HepG2 (cell line): ENCODE results near the gene NAA38. TPM values are rescaled to one million over a fixed set of nuclear protein-coding genes. Genes with fewer than 3 reads are reported as not detected.

Experiments used
- ATAC-seq: fragments of 200-7000 bp; cut with Tn5 transposase; 3 replicates; pipeline ENCODE4 v1.9.1; 2020; ENCODE audit warnings: mild to moderate bottlenecking, moderate library complexity
- BruUV-seq: library from RNA; stranded (reverse); fragments of 400-500 nt; replicated peaks from 2 replicates; lab custom pipeline; 2021; lab: Mats Ljungman, UMichigan
- CTCF ChIA-PET: fragments of 300-600 bp; formaldehyde crosslinking; extraction: SDS; loops from one replicate; lab custom pipeline; 2021; ENCODE audit warnings: low total read pairs, inconsistent platforms, low intra/inter-chr PET ratio; lab: Yijun Ruan, JAX
- POLR2A ChIA-PET: fragments of 350-600 bp; sonication (Branson Sonifier 250); formaldehyde crosslinking; loops from one replicate; lab custom pipeline; 2020; ENCODE audit warnings: antibody characterized with exemption, inconsistent platforms; lab: Yijun Ruan, JAX
- DNase-seq: peaks from one replicate; pipeline ENCODE4 v3.0.0-alpha.2; 2015; ENCODE audit warnings: low spot score
- FAIRE-seq: peaks from 3 replicates; lab custom pipeline; 2011; peaks lifted over from hg19 to GRCh38; lab: Jason Lieb, UNC
- H2AFZ ChIP-seq: one replicate; pipeline ENCODE4 v1.6.1; 2011; ENCODE audit warnings: low read length, inconsistent platforms
- H3K27ac ChIP-seq: fragments of 300-600 bp; 3 replicates; pipeline ENCODE4 v1.8.0; 2011; ENCODE audit warnings: mixed run types, mild to moderate bottlenecking, mixed read lengths, low read length, inconsistent platforms; ENCODE audit not compliant: insufficient read depth; ENCODE audit errors: extremely low read length
- H3K27me3 ChIP-seq, 2 experiments: fragments of 200-600 bp in 1 of 2; 2 replicates in 1 of 2; 3 replicates in 1 of 2; pipeline versions ENCODE4 v1.6.0 to v1.8.0; 2011; ENCODE audit warnings: low read length in 2 of 2, mild to moderate bottlenecking in 2 of 2, moderate library complexity in 2 of 2, inconsistent platforms in 1 of 2; ENCODE audit not compliant: insufficient read depth in 2 of 2, control insufficient read depth in 1 of 2
- H3K36me3 ChIP-seq, 2 experiments: fragments of 200-600 bp in 1 of 2; replicated peaks in 1 of 2; 2 replicates in 1 of 2; 3 replicates in 1 of 2; pipeline versions ENCODE4 v1.5.1 to v1.8.0; 2011; ENCODE audit warnings: low read length in 2 of 2, inconsistent platforms in 1 of 2; ENCODE audit not compliant: insufficient read depth in 2 of 2, control insufficient read depth in 1 of 2
- H3K4me1 ChIP-seq: 2 replicates; pipeline ENCODE4 v1.5.1; 2012; ENCODE audit warnings: low read length, inconsistent platforms; ENCODE audit not compliant: insufficient read depth
- H3K4me2 ChIP-seq: 2 replicates; pipeline ENCODE4 v1.6.0; 2011; ENCODE audit warnings: low read depth, low read length, inconsistent platforms
- H3K4me3 ChIP-seq, 3 experiments: fragments of 200-600 bp in 1 of 3; sonication (generic), shearing (Covaris generic) in 1 of 3; replicated peaks in 1 of 3; 2 replicates each; pipeline ENCODE4 v1.5.1; 2011 to 2016; ENCODE audit warnings: low read length in 3 of 3, inconsistent platforms in 2 of 3, low read depth in 2 of 3, mild to moderate bottlenecking in 2 of 3, control low read depth in 1 of 3, mixed read lengths in 1 of 3; ENCODE audit not compliant: insufficient read depth in 1 of 3
- H3K79me2 ChIP-seq: one replicate; pipeline ENCODE4 v1.6.1; 2011; ENCODE audit warnings: low read length, inconsistent platforms; ENCODE audit not compliant: insufficient read depth
- H3K9ac ChIP-seq: 2 replicates; pipeline ENCODE4 v1.6.0; 2011; ENCODE audit warnings: mild to moderate bottlenecking, low read depth, low read length, inconsistent platforms; ENCODE audit not compliant: insufficient read depth
- H3K9me3 ChIP-seq: 2 replicates; pipeline ENCODE4 v1.5.1; 2012; ENCODE audit warnings: mild to moderate bottlenecking, low read length
- H4K20me1 ChIP-seq: 2 replicates; pipeline ENCODE4 v1.6.0; 2011; ENCODE audit warnings: inconsistent platforms, mild to moderate bottlenecking, low read length, moderate library complexity; ENCODE audit not compliant: insufficient read depth
- ARNTL ChIP-seq: sonication (generic); formaldehyde crosslinking; IDR thresholded peaks from 2 replicates; pipeline ENCODE4 v1.4.0; 2020; ENCODE audit warnings: mild to moderate bottlenecking, missing genetic modification reagents
- ATF5 ChIP-seq: sonication (generic); formaldehyde crosslinking; IDR thresholded peaks from 2 replicates; pipeline ENCODE4 v1.4.0; 2020; ENCODE audit warnings: mild to moderate bottlenecking, low read depth, missing genetic modification reagents
- BRF2 ChIP-seq: sonication (generic); formaldehyde crosslinking; IDR thresholded peaks from 2 replicates; pipeline ENCODE4 v1.8.1; 2022; ENCODE audit warnings: mild to moderate bottlenecking, missing genetic modification reagents
- DNMT3B ChIP-seq: conservative IDR thresholded peaks from 2 replicates; pipeline ENCODE4 v1.6.1; 2016; ENCODE audit warnings: missing biosample characterization, control low read depth
- GABPA ChIP-seq, 2 experiments: IDR thresholded peaks; 2 replicates each; pipeline ENCODE4 v1.6.1; 2011 to 2016; ENCODE audit warnings: low read depth in 2 of 2, low read length in 1 of 2, missing biosample characterization in 1 of 2, missing genetic modification characterization in 1 of 2
- GFI1 ChIP-seq: sonication (generic); formaldehyde crosslinking; IDR thresholded peaks from 2 replicates; pipeline ENCODE4 v1.5.0; 2020; ENCODE audit warnings: missing genetic modification reagents, mild to moderate bottlenecking, borderline replicate concordance
- GLI4 ChIP-seq: sonication (generic); formaldehyde crosslinking; IDR thresholded peaks from 2 replicates; pipeline ENCODE4 v1.5.1; 2020; ENCODE audit warnings: missing genetic modification reagents, mild to moderate bottlenecking, moderate library complexity, borderline replicate concordance
- IRF1 ChIP-seq: sonication (generic); formaldehyde crosslinking; IDR thresholded peaks from 2 replicates; pipeline ENCODE4 v1.4.0; 2020; ENCODE audit warnings: low read depth, mild to moderate bottlenecking, missing genetic modification reagents
- IRF9 ChIP-seq: sonication (generic); formaldehyde crosslinking; IDR thresholded peaks from 2 replicates; pipeline ENCODE4 v1.8.0; 2022; ENCODE audit warnings: missing genetic modification reagents, mild to moderate bottlenecking, borderline replicate concordance
- MYC ChIP-seq: sonication (generic); formaldehyde crosslinking; IDR thresholded peaks from 2 replicates; pipeline ENCODE4 v1.9.0; 2021; ENCODE audit warnings: missing genetic modification reagents, borderline replicate concordance
- NFIB ChIP-seq: sonication (generic); formaldehyde crosslinking; IDR thresholded peaks from 2 replicates; pipeline ENCODE4 v1.9.0; 2021; ENCODE audit warnings: missing genetic modification reagents, mild to moderate bottlenecking, borderline replicate concordance
- PAXIP1 ChIP-seq: sonication (generic); formaldehyde crosslinking; conservative IDR thresholded peaks from 2 replicates; pipeline ENCODE4 v1.4.0; 2020; ENCODE audit warnings: mild to moderate bottlenecking, missing genetic modification reagents, moderate library complexity
- ZNF264 ChIP-seq: sonication (generic); formaldehyde crosslinking; IDR thresholded peaks from 2 replicates; pipeline ENCODE4 v1.4.0; 2020; ENCODE audit warnings: missing genetic modification reagents
- ZNF282 ChIP-seq: fragments of 450-650 bp; IDR thresholded peaks from 2 replicates; pipeline ENCODE4 v1.6.1; 2018; ENCODE audit not compliant: partially characterized antibody
- ZNF501 ChIP-seq: sonication (generic); formaldehyde crosslinking; IDR thresholded peaks from 2 replicates; pipeline ENCODE4 v1.5.1; 2020; ENCODE audit warnings: mild to moderate bottlenecking, moderate library complexity, missing genetic modification reagents
- ZNF615 ChIP-seq: sonication (generic); formaldehyde crosslinking; IDR thresholded peaks from 2 replicates; pipeline ENCODE4 v1.5.0; 2020; ENCODE audit warnings: mild to moderate bottlenecking, missing genetic modification reagents, borderline replicate concordance
- ZNF746 ChIP-seq: sonication (generic); formaldehyde crosslinking; IDR thresholded peaks from 2 replicates; pipeline ENCODE4 v1.8.0; 2022; ENCODE audit warnings: mild to moderate bottlenecking, missing genetic modification reagents
- ZNF850 ChIP-seq: sonication (generic); formaldehyde crosslinking; conservative IDR thresholded peaks from 2 replicates; pipeline ENCODE4 v1.9.0; 2021; ENCODE audit warnings: mild to moderate bottlenecking, missing genetic modification reagents
- whole genome bisulfite sequencing: methylation state at CpG from one replicate; pipeline ENCODE4 v1.1.6; 2017; ENCODE audit warnings: low lambda C conversion rate; 5-methylcytosine and 5-hydroxymethylcytosine counted together
- in situ Hi-C: cut with HindIII; loops from 2 replicates; pipeline ENCODE4 v1.10.0; 2017; ENCODE audit warnings: low pct_unique_long_range_greater_than_20kb; ENCODE audit not compliant: extremely low pct_ligation_motif_present
- intact Hi-C: fragments of 100-400 bp; cut with micrococcal nuclease; formaldehyde crosslinking; loops from one replicate; pipeline ENCODE4 v1.10.0; 2022; ENCODE audit not compliant: unreplicated experiment
- polyA plus RNA-seq, 8 experiments: library from polyadenylated mRNA; depleted of rRNA in 3 of 8; stranded (reverse) in 7 of 8; unstranded in 1 of 8; fragments of >200 nt; fragmentation: Illumina TruSeq in 4 of 8; extraction: Trizol in 4 of 8; gene quantifications; 2 replicates each; pipeline versions ENCODE4 v1.2.1 to v1.2.3, GENCODE V29; 2011 to 2016; ENCODE audit warnings: low read depth in 4 of 8, missing spikeins in 1 of 8, mixed read lengths in 1 of 8; ENCODE audit not compliant: insufficient read depth in 1 of 8
- total RNA-seq, 5 experiments: library from RNA; depleted of rRNA; stranded (reverse); fragments of >200 nt; fragmentation: Illumina TruSeq; extraction: Trizol; gene quantifications; 2 replicates each; pipeline ENCODE4 v1.2.3, GENCODE V29; 2016; ENCODE audit warnings: low read depth in 1 of 5

Gene NAA38
- total and polyA plus RNA-seq, 2 of the 13 experiments (the other 11 are each of a cell fraction or from before 2014, with no cell fraction given) = 46.9 to 91.6 TPM

- TF ChIP-seq PAXIP1 = no peak
- no peak for TF ChIP-seq GLI4 (CRISPR knock-in tag)
- TF ChIP-seq ZNF264 = no peak
- no peak for TF ChIP-seq BRF2 (CRISPR knock-in tag)
- TF ChIP-seq ATF5 = no peak
- no peak for TF ChIP-seq ZNF282
These were observed 39.3 kb downstream of the NAA38 start (continued) for GRCh38 chr17:7818026-7818425.

- BruUV-seq = no TSS peak
- CTCF ChIA-PET = no interaction called here
- Histone ChIP-seq H4K20me1 (no peaks in the 10 kb centered on the region), H3K27me3 (peaks cover 1 to 42% of the 10 kb centered on the region in 2 experiments; a peak in 4 of 5 replicates), H3K36me3 (no peaks in the 10 kb centered on the region), H3K9me3 (no peaks in the 10 kb centered on the region), H2AFZ (no peak overlapping the region), H3K79me2 (no peaks in the 10 kb centered on the region), H3K27ac (no peak overlapping the region), H3K4me1 (no peaks in the 10 kb centered on the region), H3K4me3 (no peak overlapping the region), H3K9ac (no peak overlapping the region), H3K4me2 (no peak overlapping the region)
- DNase-seq = no peak
- in situ Hi-C loops = no loop called here
- intact Hi-C loops = no loop called here
- no peak for ATAC-seq
- FAIRE-seq = no peak
- POLR2A ChIA-PET = no interaction called here
- WGBS = 30% methylated on average over 5 of the region's 9 CpGs
- TF ChIP-seq ZNF615 (CRISPR knock-in tag) (no peak), NFIB (CRISPR knock-in tag) (no peak), ZNF850 (CRISPR knock-in tag) (no peak), ARNTL (CRISPR knock-in tag) (no peak), IRF1 (CRISPR knock-in tag) (no peak), MYC (CRISPR knock-in tag) (no peak), IRF9 (no peak), GFI1 (CRISPR knock-in tag) (no peak), GABPA (IDR thresholded peaks at IDR 0.05; ENCODE audit: low read depth, low read length) (no peak), GABPA (CRISPR knock-in tag; IDR thresholded peaks at IDR 0.05; ENCODE audit: low read depth) (no peak), ZNF501 (CRISPR knock-in tag) (no peak), DNMT3B (no peak), ZNF746 (CRISPR knock-in tag) (no peak)
These were observed 39.8 kb downstream of the NAA38 start for GRCh38 chr17:7817643-7817964.
